Activated T-cell treated with anti-CD3 and anti-CD28 coated beads for 1 hour (primary cell): Measurements from ENCODE around the gene DOK7.

Experiments
- DNase-seq: peaks from one replicate; pipeline ENCODE4 v3.0.0-alpha.2; 2020; ENCODE audit warnings: low read depth

DOK7 gene

DNA sequence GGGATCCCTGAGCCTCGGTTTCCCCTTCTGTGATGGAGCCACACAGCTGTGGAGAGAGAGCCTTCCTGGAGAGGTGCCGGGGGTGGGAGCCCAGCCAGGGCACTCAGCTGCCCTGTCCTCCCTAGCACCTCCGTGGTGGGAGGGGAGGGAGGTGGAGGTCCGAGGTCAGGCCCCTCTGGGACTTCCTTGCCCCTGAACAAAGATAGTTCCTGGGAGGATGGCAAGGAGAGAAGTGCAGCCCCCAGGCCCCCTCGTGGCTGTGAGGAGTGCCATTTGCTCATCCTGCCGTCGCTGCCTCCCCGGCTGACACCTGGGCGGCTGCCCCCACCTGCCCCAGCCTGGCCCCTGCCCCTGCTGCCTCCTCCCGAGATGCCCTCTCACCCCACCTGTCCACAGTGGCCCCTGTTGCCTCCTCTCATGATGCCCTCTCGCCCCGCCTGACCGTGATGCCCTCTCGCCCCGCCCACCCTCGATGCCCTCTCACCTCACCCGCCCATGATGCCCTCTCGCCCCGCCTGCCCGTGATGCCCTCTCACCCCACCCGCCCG, 12.7 kb downstream of the DOK7 start:
- DNase-seq = no peak

DNA sequence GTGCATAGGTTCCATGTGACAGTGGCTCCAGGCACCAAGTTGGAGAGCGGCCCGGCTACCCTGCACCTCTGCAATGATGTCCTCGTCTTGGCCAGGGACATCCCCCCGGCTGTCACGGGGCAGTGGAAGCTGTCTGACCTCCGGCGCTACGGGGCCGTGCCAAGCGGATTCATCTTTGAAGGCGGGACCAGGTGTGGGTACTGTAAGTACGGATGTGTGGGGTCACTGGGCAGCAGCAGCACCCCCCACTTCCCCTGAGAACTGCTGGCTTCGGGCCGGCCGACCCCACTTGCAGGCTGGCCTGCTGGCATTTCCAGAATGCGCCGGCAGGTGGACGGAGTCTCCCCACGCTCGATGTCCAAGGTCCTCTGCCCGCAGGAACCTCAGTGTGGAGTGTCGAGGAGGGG, 13.2 kb downstream of the DOK7 start:
- DNase-seq = no peak

DNA sequence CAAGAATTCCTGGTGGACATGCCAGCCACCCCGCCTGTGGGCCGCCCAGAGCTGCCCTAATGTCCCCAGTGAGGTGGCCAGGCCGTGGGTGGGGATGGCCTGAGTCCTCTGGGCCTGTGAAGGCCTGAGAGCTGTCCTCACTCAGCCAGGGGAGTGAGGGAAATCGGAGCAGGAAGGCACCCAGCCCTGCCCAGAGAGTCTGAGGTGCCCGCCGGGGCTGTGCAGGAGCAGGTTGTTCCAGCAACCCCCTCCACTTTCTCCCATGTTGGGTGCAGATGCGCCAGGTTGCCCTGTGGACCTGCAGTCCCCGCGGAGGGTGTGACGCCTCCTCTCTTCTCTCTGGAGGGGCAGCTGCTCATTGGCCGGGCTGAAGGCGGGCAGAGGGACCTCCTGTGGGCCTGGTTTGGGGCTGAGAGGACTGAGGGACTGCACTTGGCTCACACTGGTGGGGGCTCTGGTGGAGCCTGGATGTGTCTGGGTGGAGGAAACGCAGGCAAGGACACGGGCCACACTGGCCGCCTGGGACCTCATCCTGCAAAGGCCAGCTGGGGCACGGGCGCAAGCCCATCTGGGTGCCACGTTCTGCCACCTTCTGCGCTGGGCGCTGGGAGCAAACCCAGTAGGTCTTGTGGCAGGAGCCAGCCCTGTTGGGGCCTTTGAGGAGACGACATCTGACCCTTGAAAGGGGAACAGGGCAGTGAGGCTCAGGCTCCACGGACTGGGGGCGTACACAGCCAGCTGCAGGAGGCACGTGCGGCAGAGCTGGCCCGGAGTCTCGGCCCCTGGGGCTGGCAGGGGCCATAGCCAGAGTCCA, 14.0 kb downstream of the DOK7 start:
- DNase-seq = no peak

DNA sequence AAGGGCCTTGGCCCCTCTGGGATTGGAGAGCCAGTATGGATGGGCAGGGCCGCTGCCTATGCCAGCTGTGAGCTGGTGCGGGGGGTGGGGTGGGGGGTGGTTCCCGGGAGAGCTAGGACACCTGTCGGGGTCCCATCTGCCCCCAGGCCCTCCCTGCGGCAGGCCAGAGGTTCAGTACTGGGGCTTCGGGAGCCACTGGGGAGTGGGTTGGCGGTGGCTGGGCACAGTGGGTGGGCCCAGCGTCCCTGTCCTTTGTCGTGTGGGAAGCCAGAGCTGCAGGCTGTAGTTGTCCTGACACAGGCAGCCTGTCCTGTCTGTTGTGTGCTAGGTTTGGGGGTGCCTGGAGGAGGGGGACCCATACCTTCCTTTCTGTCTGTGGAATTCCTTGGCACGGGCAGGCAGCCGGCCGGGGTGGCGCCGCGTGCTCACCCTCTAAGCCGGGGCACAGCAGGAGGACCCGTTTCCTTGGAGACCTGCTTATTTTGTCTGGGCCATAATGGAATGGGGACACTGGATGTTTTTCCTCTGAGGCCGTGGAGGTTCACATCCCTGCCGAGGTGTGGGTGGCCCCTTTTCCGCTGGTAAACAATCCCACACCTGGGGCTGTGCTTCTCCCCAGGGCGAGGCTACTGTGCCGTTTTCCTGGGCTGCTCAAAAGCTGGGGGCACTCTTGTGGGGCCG, 14.8 kb downstream of the DOK7 start:
- DNase-seq = no peak

DNA sequence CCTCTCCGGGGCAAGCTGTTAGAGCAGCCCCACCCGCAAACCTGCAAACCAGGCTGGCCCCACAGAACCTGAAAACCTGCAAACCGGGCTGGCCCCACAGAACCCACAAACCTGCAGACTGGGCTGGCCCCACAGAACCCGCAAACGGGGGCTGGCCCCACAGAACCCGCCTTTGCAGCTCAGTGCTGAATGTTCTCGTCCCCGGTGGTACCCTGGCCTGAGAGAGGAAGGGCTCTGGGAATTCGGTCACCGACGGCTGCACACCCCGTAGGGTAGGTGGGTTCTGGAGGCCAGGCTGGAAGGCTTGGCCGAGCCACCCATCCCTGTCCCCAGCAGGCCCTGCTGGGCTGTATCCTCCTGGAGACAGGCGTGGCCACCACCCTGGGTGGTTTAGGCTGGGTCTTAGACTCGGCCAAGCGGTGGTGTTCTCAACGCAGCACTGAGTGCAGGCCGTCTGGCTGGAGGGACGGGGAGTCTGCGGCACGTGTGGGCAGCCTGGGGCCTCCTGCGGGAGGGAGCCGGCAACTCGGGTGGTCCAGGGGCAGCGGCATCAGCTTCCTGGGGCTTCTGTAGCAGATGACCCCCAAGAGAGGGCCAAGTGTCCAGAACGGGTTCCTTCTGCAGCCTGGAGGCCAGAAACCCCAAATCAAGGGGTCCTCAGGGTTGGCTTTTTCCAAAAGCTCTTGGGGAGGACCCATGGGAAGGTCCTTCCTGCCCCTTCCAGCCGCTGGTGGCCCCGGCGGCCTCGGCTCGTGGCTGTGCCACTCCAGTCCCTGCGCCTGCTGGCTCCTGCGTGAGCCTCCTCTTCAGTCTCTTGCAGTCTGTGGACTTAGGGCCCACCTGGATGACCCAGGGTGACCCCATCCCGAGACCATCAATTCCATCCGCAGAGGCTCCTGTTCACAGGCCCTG, 15.6 kb downstream of the DOK7 start:
- no peak for DNase-seq

DNA sequence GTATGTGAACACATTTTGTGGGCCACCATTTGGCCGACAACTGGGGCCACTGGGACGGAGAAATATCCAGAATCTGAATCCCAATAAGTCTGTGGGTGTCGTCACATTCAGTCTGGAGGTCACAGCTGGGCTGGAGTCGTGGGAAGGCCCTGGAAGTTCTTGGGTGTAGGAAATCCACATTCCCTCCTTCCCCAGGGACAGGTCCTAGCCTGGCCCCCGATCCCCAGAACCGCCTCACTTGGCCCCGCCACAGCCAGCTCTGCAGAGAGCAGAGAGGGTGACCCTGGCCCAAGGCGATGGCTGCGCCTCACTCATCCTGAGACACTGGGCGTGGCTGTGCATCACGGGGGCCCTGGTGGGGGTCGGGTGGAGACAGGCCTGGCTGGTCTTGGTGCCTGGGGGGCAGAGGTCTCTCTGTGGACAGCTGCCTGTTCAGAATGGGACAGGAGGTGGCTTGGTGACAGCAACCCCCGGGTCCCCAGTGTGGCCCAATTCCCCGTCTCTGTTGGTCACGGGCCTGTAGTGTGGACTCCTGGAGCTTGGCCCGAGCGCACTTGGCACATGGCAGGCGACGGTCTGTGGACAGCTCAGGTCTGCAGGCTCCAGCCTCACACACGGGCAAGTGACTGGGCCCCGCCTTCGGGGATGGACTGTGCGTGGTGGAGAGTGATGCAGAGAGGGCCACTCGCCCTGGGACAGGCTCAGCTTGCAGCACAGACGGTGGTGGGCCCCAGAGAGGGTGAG, 16.4 kb downstream of the DOK7 start:
- no peak for DNase-seq

DNA sequence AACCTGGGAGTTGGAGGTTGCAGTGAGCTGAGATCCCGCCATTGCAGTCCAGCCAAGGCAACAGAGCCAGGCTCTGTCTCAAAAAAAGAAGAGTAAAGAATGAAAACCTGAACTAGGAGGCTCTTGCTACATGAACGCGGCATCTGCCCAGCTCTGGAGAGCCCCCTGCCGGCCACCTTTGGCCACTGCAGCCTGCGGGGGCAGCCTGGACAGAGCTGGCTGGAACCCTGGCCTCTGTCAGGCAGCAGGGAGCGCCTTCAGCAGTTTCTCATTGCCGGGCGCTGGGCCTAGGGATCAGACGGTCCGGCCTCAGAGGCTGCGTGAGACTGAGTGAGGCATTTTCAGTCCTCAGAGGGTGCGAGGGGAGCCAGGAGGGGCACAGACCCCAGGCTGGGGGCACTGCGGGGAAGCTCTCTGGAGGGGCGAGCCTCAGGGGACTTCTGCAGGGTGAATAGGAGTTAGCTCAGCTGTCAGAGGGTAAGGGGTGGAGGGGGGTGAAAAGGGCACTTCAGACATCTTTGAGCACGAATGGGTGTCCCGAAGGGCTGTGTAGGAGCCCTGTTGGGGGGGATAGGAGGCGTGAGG, 17.5 kb downstream of the DOK7 start:
- peak; percentile 56 for DNase-seq

DNA sequence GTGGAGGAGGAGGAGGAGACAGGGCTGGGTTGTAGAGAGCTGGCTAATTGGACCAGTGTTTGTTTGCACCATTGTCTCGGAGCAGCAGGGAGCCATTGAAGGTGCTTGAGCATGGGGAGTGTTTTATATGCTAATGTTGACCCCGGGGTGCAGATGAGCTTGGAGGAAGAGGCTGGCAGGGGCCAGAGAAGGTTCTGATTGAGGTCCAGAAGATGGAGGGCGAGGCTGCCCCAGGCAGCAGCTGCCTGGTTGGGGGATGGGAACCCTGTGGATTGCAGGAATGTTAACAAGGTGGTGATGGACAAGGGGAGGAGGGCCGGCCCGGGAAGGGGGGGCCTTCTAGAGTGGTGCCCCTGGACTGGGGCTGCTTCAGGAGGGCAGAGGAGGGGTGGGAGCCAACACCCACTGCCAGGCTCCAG, 18.0 kb downstream of the DOK7 start:
- DNase-seq = no peak

DNA sequence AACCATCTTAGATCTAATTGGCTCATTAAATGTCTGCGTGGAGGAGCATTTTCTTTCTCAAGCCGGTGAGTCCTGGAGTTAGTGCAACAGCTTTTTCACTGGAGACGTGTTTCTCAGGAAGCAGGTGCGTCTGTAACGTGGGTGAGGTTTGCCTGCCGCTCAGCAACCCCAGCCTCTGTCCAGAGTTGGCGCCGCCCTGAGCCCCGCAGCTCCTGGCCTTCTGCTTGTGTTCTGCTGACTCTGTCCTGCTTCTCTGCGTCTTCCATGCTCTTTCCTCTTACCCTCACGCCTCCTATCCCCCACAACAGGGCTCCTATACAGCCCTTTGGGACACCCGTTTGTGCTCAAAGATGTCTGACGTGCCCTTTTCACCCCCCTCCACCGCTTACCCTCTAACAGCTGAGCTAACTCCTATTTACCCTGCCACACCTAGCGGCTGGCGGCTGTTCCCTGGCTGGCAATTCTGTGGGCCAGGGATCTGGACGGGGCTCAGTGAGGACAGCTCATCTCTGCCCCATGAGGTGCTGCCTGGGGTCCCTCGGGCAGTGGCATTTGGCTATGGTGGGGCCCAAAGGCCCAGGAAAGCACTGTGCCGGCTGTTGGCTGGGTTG, 18.8 kb downstream of the DOK7 start:
- no peak for DNase-seq

DNA sequence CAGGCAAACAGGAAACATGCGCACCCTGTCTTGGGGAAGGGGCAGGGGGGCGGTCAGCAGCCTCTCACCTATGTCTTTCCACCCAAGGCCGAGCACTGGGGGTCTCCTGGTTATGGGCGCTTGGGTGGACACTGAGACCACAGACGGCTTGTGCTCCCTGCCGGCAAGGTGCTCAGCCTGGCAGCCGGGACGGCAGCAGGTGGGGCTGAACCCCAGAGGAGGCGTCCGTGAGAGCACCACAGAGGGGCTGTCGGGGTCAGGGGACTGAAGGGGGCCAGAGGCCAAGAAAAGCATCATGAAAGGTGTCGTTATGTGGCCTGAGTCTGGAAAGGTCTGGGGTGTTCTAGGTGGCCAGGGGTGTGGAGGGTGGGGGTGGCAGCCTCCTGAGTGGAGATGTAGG, 19.6 kb downstream of the DOK7 start:
- DNase-seq = no peak

DNA sequence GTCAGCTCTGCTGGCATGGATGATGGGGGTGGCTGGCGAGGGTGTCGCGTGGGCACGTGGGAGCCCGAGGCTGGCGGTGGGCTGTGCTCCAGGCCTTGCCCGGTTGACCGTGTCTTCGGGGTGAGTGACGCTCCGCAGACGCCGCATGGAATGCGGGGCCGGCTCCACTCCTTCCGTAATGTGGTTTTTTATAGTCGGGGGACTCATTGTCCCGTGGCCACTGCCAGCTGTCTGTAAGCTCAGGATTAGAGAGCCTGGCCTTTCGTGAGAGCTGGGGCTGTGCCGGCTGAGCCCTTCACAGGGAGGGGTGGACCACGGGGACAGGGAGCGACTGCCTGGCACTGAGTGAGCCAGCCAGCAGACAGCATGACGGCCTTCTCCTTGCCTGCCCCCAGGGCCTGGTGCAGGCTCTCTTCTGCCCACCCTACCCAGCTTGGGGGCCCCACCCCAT, 20.4 kb downstream of the DOK7 start:
- no peak for DNase-seq

DNA sequence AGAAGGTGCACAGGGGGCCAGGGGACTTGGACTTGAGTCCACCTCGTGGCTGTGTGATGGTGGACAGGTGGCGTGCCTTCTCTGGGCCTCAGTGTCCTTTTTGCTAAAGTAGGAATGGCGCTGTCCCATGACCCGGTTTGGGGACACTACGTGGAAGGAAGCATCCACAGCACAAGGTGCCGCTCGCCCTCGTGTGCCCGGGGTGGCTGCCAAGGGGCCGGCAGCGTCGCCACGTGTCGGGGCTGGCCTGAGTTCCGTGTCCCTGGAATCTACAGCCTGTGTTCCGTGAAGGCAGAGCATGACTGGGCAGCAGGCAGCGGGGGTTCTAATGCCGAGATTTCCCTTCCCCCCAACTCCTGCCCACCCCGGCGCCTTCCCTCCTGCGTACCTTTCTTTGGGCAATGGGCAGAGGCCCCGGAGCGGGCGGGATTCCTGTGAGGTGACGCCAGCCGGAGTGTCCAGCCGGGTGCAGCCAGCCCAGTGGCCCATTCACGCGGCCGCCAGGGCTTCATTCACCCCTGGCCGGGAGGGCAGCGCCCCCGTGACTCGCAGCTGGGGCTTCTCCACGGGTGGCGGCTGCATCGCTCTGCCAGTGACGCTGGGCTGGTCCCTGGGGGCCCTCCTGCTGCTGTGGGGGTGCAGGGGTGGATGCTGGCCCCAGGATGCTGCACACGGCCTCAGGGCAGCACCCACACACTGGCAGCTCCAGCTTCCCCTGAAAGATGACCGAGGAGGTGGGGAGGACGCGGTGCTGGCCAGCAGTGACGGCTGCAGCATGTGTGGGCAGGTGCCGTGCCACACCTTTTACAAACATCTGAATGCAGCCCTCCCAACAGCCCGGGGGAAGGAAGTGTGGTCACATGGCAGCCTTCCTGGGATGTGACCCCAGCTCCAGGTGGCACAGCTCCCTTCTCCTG, 21.2 kb downstream of the DOK7 start:
- no peak for DNase-seq

DNA sequence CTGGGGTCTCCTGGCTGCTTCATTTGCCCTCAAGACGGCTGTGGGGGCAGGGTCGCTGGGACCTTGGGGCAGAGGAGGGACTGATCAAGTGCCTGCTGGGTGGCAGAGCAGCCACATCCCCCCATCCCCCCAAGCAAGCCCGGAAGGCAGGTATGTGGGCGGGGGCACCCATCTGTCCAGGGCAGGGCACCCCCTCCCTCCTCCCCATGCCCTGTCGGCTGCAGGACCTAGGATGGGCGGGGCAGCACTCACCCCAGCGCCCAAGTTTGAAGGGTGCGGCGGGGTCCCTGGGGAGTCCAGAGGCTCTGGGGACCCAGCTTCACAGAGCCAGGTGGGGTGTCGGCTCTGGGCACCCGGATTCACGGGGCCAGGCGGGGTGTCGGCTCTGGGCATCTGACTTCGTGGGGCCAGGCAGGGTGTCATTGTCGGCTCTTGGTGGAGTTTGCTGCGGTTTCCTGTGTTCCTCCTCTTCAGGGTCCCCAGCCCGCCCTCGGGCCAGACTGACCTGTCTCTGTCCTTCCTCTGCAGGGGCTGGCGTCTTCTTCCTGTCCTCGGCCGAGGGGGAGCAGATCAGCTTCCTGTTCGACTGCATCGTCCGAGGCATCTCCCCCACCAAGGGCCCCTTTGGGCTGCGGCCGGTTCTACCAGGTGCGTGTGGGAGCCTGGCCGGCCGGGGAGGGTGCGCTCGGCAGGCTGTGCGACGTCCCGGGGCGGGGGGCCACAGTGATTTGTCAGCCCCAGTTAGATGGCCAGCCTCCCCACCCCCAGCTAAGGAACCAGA, 22.1 kb downstream of the DOK7 start:
- DNase-seq = no peak

DNA sequence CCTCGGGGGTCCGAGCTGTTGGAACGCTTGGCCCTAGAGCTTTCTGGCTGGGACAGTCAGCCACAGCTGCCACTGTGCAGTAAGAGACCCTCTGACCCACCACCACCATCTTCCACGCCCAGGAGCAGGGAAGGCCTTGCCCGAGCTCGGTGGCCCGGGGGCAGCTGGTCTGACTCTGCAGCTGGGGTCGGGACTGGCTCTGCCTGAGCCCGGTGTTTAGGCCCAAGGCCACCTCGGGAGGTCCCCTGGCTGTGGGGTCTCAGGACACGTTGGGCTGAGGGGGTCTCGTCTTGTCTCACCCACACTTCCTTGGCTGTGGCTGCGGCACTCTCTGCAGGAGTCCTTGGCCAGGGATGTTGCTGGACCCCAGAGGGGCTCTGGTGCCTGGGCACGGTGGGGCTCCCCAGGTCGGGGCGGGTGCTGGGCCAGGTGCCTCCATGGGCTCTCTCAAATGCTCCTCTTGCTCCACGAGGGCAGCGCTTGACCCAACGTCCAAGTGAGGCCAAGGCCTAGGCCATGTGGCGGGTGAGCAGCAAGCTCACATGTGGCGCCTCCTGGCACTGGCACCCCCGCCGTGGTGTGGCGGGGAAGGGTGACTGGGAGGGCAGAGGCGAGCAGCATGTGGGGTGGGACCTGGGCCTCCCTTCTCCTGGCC, 22.9 kb downstream of the DOK7 start:
- no peak for DNase-seq

DNA sequence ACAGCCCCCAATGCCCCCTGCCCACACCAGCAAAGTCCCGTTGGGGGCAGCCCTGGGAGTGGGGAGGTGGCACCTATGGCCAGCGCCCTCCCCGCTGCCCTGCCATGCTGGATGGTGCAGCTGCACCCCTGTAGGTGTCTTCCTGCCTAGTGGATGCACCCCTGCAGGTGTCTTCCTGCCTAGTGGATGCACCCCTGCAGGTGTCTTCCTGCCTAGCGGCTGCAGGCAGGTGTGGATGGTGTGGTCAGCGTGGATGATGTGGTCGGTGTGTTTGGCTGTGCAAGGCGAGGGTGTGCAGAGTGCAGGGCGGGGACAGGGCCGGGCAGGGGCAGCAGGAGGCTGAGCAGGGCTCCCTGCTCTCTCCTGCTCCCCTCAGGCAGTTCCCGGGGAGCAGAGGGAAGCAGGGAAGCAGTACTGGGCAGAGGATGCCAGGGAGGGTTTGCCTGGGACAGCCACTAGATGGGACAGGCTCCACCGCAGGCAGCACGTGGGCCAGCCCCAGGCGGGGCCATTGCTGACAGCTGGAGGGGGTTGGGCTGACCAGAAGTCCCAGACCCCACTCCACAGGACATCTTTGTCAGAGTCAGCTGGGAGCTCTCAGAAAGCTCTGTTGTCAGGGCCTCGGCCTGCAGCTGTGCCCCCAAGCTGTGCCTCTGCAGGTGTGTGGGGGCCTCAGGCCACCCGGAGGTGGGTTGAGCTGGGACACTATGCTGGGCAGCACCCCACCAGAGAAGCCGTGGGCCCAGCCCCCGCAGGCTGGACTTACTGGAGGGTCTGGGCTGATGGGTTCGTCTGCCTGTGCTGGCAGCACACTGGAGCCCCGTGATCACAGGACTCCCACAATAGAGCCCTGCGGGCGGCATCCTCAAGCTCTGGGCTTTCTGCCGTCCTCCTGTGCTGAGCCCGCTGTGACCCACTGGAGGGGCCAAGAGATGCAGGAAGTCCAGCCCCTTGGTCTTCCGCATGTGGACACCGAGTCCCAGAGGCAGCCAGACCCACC, 23.7 kb downstream of the DOK7 start:
- DNase-seq = no peak

DNA sequence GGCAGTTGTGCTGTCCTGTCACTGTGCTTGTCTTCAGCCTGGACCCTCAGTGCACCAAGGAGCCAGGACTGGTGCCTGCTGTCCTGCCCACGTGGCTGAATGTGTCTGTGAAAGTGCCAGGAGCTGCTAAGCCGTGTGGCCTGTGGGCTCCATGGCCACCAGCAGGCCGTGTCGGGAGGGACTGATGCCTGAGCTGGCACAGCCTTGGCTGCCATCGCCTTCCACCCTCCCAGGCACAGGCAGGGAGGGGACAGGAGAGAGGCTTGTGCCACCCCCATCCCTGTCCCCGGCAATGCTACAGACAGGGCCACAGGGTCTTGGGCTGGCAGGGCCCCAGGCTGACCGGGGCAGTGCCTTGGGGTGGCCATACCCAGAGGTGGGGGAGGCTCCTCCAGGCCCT, 24.8 kb downstream of the DOK7 start:
- no peak for DNase-seq

DNA sequence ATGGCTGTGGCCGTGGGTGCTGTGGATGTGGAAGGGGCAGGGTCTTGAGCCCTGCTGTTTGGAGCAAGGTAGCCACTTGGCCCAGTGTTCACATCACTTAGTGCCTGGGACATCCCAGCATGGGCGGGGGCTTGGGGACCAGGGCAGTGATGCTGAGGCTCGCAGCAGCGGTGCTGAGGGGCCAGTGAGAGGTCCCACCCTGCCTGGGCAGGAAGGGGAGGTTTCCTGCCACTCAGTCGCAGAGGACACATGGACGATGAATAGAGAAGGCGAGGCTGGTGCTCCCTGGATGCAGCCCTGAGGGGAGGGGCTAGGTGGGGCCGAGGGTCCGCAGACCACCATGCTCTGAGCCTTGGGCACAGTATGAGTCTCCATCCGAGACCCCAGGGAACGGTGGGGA, 25.7 kb downstream of the DOK7 start:
- no peak for DNase-seq
